Measurements from ENCODE around the gene DUSP12.

The DUSP12 gene

GRCh38 chr1:161771973-161772372 is 22.4 kb downstream of the DUSP12 start:
- DNase-seq = no peak

GRCh38 chr1:161772397-161772796 is 22.8 kb downstream of the DUSP12 start:
- no peak for DNase-seq

GRCh38 chr1:161773791-161774190 is 24.2 kb downstream of the DUSP12 start:
- no peak for DNase-seq

- DNase-seq = no peak
These were observed 27.7 kb downstream of the DUSP12 start for GRCh38 chr1:161777261-161777660.

- no peak for DNase-seq
These were observed 28.9 kb downstream of the DUSP12 start for GRCh38 chr1:161778522-161778921.

GRCh38 chr1:161779393-161779792 is 29.8 kb downstream of the DUSP12 start:
- no peak for DNase-seq

GRCh38 chr1:161781995-161782394 is 32.4 kb downstream of the DUSP12 start:
- no peak for DNase-seq

- DNase-seq = no peak
These were observed 33.3 kb downstream of the DUSP12 start for GRCh38 chr1:161782886-161783285.

GRCh38 chr1:161784968-161785367 is 35.4 kb downstream of the DUSP12 start:
- DNase-seq = no peak

GRCh38 chr1:161787355-161787754 is 37.8 kb downstream of the DUSP12 start:
- no peak for DNase-seq

GRCh38 chr1:161790587-161791317 is 41.2 kb downstream of the DUSP12 start:
- DNase-seq = no peak

GRCh38 chr1:161791904-161792655 is 42.5 kb downstream of the DUSP12 start:
- no peak for DNase-seq

GRCh38 chr1:161792740-161793139 is 43.2 kb downstream of the DUSP12 start:
- DNase-seq = peak; percentile 75

GRCh38 chr1:161799792-161800191 is 50.2 kb downstream of the DUSP12 start:
- DNase-seq = no peak

GRCh38 chr1:161801955-161802354 is 52.4 kb downstream of the DUSP12 start:
- DNase-seq = no peak

- no peak for DNase-seq
These were observed 53.6 kb downstream of the DUSP12 start for GRCh38 chr1:161803181-161803580.

- DNase-seq = no peak
These were observed 56.0 kb downstream of the DUSP12 start for GRCh38 chr1:161805399-161806197.

Data from NCI-H510A treated with DMSO at 0.1 percent for 48 hours (cell line).